ENCODE data around the gene KLK12.
"Not testable (repeated sequence)": the region's sequence is repeated elsewhere in the genome, so short reads cannot be mapped to it uniquely, and the experiment has no call there.

The KLK12 gene

DNA sequence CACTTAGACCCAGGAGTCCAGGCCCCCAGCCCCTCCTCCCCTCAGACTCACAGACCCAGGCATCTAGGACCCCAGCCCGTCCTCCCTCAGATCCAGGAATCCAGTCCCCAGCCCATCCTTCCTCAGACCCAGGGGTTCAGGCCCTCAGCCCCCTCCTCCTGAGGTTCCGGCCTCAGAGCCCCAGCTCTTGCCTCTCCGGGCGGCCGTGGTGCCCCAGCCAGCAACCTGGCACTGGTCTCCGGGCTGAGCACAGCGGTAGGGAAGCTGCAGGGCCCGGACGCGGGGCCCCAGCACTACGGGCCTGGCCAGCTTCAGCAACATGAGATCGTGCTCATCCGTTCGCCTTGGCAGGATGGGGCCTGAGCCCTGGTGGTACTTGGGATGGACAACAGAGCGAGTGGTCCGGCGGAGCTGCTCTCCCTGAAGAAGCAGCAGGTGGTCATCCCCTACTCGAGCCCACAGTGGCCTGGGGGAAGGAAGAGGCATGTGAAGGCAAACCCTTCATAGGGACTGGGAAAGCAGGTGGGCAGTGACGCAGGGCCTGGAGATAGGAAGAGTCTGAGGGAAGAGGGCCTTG, 19.0 kb downstream of the KLK12 start:
- no peak for DNase-seq (ENCODE audit: low spot score)

DNA sequence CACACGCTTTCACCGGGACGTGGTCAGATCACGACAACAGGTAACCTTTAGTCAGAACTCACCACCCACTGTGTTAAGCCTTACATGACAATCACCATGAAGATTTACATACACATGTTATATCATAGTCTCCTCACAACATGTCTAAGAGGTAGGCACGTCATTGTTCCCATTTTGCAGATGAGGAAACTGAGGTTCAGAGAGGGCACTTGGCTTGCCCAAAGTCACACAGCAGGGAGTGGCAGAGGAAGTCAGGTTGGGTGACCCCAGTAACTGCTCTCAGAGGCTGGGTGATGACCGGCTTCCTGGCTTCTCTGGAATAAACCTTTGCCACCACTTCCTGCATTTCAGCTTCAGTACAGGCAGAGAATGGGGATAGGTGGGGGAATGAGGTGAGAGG, 20.6 kb downstream of the KLK12 start:
- no peak for DNase-seq (ENCODE audit: low spot score)

DNA sequence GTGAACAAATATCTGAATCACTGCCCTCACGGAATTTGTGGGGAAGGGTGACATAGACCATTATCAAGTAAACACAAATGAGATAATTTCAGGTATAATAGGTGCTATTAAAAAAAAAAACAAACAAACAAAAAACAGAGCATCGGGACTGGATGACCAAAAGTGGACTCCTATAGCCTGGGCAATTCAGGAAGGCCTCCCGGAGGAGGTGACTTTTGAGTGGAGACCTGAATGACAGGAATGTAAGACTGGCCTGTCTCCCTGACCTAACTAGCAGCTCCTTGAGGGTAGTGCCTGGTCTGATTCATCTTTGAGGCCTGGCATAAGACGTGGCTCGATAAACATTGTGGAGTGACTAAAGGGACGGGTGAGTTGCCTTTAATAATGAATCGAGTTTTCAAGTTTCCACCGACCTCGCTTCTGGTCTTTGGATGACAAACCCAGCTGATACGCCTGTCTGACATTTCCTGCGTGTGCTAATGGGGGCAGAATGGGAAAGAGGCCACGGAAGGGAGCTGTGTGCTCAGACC, 22.1 kb downstream of the KLK12 start:
- no peak for DNase-seq (ENCODE audit: low spot score)

DNA sequence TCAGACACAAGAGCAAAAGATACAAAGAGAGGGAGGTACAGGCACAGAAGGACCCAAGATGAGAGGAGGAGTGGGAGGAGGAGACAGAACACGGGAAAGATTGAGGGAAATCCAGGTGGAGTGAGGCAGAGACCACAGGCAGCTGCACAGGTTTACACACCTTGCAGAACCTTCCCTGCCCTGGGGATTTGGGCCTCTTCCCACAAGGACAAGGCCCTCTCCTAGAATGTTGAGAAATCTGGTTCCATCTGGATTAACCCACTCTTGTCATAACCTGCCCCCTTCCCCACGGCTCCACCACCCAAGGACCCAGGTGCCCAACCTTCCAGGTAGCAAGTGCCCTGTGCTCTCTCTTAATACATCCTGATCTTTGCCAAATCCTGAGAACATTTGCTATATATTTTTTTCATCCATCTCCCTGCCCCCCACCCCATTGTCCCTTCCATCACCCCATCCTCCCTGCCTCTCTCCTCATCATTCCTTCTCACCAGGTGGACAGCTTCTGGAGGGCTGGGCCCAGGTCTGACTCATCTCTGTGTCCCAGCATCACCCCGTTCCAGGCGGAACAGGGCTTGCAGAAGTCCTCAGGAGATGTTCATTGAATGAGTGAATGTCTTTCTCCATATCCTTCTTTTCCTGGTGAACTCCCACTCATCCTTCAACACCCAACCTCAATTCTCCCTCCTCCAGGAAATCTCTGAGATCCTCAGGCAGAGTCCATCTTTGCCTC, 24.6 kb downstream of the KLK12 start:
- no peak for DNase-seq (ENCODE audit: low spot score)

DNA sequence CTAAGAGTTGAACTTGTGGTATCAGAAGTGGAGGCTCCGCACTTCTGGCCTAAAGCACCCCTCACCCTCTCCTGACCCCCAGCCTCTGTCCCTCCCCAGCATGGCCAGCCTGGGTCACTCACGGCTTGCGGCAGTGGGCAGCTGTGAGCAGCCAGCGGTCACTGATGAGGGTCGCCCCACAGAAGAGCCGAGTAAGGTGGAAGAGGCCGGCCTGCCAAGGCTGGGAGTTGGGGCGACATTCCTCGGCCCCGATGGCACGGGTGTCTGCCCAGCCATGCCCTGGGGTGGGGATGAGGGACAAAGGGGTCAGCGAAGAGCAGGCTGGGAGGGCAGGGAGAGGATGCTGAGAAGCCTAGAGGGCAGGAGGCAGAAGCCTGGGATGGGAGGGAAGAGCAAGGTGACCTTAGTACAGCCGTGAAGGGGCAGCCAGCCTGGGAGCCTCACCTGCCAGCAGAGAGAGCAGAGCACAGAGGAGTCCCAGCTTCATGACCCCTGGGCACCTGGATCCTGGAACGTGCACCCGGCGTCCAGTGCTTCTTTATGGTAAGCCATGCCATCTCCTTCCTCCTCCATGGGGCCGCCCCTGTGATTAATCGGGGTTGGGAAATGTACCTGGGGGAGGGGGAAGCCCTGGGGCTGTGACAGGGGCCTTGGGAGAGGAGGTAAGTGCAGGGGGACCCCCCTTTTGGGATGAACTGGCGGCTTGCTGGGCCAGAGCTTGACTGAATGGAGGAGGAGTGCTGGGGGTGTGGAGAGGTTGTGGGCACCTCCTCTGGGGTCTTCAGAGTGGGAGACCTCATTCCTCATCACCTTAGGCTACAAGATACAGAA, 25.5 kb downstream of the KLK12 start:
- no peak for DNase-seq (ENCODE audit: low spot score)

DNA sequence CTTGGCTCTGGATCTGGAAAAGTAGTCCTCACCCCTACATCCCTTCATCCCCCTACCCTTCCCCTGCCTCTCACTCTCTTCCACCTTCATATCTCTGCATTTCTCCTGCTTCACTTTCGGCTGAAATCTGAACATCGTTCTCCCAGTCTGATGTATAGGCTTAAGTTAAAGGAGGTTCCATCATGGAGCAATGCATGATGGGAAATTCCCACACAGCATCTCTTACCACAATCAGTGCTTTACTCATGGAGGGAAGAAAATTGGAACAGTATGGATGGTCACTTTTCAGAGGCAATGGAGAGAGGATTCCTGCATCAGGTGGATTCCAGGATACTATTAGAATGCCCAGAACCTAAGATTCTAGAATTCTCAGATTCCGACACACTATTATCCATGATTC, 27.3 kb downstream of the KLK12 start:
- no peak for DNase-seq (ENCODE audit: low spot score)

DNA sequence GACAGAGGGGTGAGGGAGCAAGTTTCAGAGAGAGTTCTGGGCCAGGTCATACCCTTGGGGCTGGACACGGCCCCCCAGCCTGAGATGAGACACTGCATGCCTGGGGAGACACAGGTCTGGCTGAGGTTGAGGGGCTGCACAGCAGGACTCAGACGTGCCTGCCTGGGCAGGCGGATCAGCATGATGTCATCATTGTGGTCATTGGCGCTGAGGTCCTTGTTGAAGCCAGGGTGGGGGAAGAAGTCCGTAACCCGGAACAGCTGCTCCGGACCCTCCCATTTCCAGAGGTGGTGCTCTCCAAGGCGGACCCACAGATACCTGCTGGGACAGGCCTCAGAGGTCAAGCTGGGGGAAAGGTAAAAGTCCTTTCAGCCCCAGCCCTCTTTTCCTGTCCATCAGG, 28.4 kb downstream of the KLK12 start:
- no peak for DNase-seq (ENCODE audit: low spot score)

DNA sequence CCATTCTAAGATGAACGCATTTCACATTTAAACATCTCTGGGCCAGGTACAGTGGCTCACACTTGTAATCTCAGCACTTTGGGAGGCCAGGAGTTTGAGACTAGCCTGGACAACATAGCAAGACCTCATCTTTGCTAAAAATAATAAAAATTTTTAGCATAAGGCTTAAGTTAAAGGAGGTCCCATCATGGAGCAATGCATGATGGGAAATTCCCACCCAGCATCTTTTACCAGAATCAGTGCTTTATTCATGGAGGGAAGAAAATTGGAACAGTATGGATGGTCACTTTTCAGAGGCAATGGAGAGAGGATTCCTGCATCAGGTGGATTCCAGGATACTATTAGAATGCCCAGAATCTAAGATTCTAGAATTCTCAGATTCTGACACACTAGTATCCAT, 29.6 kb downstream of the KLK12 start:
- no peak for DNase-seq (ENCODE audit: low spot score)

DNA sequence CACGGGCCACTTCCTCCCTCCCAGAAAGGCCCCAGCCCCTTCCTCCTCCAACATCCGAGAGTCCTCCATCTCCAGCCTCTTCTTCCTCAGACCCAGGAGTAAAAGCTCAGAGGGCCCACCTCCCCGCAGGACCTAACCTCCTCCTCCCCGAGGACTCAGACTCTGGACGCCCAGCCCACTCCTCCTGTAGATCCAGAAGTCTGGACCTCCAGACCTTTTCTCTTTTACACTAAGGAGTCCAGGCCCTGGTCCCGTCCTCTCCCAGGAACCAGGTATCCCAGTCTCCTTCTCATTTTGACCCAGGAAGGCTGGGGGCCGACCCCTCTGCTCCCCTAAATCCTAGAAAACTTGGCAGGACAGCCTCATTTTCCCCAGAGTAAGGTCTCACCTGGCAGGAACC, 31.5 kb downstream of the KLK12 start:
- DNase-seq (ENCODE audit: low spot score): no peak

DNA sequence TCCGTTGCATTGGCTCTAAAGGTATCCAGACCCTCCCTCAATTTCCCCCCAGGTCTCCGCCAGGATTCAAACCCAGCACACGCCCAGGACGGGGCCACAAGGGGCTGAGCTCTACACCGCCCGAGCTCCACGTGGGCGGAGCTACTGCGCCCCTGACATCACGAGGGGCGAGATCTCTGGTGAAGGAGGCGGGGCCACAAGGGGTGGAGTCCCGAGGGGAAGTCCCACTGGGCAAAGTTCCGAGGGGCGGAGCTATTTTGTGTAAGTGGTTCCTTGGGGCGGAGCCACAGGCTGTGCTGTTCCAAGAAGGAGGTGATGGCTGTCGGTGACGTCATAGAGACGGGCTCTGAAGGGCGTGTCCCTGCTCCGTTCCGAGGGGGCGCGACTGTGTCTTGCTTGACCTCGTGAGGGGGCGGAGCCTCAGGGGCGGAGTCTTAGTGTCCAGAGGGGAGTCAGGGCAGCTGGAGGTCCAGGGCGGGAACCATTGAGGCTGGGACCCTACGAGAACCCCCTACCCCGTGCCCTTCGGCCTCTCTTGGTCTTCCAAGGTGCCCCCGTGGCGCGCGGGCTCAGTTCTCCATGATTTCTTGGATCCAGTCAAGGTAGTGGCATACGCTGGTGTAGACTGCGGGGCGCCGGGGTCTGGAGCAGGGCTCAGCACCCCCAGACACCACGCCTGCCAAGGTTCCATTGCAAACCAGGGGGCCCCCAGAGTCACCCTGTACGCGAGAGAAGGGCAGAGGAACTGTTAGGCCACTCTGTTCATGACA, 32.1 kb downstream of the KLK12 start:
- DNase-seq (ENCODE audit: low spot score): peak; percentile 21

DNA sequence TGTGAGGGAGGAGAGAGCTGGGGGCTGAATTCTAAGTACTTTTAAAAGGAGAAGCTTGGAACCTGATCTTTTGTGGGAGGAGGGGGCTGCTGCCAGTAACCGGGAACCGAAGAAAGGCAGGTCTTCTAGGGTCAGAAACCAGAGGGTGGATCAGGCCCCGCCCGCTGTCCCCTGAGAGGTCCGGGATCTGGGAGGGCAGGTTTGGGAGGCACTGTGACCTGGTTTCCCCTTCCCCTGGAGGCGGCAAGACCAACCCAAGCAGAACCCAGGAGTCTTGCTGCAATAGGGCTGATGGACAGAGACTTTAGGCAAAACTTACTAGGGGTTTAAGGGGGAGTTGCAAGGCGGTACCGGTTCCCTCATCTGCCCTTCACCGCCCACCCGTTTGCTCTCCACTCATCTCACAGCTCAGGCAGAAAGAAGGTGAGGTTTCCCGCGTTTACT, 32.7 kb downstream of the KLK12 start:
- no peak for DNase-seq (ENCODE audit: low spot score)

DNA sequence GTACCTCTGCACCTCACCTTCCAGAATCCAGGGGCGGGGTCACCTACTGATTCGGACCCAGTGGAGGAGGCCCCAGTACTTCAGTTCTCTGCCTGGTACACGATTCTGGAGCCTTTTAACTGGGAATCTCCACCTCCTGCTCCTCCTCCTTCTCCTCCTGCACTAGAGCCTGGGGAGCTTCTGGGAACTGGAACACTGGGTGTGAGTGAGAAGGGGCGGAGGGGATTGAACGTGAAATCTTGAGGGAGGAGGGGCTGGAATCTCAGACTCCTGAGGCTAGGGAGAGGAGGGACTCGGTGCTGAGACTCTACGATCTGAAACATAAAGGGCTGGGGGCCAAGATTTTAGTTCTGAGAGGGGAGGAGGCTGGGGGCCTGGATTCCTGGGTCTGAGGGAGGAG, 33.3 kb downstream of the KLK12 start, which contains the start of gene KLK8:
KLK8 (minus strand) TSS at position 90 of the 400 bp plus-strand sequence. CDS start 437 bp downstream, outside the sequence.
- no peak for DNase-seq (ENCODE audit: low spot score)

DNA sequence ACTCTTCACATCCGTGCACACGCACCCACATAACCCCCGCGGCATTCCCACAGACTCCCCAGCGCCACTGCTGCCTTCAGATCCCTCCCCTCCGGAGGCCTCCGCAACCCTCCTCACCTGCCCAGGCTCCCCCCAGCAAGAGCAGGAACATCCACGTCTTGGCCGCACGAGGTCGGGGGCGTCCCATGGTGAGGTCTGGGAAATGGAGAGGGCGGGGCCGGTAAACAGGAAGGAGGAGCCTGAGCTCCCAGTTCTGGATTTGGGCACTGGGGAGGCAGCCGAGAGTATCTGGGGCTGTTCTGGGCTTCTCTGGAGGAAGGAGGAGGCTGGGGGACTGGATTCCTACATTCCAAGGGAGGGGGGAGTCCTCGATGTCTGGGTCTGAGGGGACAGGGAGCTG, 33.8 kb downstream of the KLK12 start:
- DNase-seq (ENCODE audit: low spot score): no peak

DNA sequence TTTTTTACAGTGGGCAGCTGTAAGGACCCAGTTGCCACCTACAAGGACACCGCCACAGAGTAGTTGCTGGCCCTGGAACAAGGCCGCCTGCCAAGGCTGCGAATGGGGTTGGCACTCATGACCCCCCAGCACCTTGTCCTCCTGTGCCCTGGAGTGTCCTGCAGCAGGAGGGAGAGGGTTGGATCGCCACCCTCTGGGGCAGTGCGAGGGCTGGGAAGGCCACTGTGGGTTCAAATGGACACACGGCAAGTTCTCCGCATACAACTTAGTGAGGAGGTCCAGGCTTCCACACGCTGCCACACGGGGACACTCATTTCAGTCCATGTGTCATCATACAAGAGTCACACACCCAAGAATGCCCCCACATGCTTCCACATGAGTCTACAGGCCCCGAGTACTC, 34.4 kb downstream of the KLK12 start:
- no peak for DNase-seq (ENCODE audit: low spot score)

DNA sequence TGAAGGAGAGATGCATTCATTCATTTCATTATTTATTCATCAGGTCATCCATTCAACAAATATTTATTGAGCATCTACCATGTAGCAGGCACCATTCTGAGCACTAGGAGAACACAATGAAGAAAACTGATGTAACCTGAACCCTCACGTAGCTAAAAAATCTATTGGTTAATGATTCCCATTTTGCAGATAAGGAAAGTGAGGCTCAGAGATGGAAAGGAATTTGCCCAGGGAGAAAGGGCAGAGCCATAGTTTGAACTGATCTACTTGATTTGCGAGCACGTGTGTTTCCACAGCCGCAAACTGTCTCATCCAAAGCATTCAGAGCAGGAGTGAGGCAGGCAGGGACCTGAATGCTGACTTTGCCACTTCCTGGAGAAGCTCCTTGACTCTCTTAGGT, 36.1 kb downstream of the KLK12 start:
- DNase-seq (ENCODE audit: low spot score): no peak

DNA sequence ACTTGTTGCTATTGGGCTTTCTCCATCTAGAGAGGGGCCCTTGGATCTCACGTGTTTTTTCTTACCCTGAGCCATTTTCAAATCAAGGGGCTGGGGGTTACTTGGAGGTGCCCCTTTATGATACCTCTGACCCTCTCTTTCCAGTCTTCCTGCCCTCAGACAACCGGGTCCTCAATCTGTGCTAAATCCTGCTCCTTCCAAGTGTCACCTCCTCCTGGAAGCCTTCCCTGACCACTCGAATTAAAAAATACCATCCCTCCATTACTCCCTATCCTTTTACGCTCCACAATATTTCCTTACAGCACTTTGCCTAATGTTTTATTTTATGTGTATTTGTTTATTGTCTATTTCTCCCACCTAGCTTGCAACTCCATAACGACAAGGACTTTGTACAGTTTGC, 36.7 kb downstream of the KLK12 start:
- no peak for DNase-seq (ENCODE audit: low spot score)

DNA sequence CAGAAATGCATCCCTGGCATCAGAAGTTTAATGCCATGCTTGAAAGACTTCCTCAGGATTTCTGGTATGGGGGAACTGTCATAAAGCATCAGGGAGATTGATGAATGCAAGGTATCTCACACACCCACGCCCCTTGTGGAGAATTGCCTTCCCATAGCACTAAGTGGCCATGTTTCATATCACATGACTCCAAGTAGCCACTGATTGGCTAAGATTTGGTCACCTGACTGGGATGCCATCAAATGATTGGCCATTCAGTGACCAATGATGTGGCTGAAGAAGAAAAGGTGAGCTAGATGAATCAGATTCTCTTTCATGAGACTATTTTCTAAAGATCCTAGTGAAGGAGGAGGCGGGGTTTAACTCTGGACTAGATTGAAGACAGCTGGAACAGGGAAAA, 40.7 kb downstream of the KLK12 start:
- DNase-seq (ENCODE audit: low spot score): no peak

DNA sequence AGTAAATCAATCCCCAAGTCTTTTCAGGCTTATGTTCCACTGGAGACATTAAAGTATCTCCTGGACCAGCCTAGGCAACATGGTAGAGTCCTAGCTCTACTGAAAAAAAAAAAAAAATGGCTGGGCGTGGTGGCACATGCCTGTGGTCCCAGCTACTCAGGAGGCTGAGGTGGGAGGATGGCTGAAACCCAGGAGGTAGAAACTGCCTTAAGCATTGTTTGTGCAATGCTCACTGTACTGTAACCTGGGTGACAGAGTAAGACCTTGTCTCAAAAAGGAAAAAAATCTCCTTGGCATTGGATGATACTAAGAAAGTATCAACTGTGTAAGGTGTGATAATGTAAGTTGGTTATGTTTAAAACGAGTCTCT, 42.2 kb downstream of the KLK12 start:
- no peak for DNase-seq (ENCODE audit: low spot score)

DNA sequence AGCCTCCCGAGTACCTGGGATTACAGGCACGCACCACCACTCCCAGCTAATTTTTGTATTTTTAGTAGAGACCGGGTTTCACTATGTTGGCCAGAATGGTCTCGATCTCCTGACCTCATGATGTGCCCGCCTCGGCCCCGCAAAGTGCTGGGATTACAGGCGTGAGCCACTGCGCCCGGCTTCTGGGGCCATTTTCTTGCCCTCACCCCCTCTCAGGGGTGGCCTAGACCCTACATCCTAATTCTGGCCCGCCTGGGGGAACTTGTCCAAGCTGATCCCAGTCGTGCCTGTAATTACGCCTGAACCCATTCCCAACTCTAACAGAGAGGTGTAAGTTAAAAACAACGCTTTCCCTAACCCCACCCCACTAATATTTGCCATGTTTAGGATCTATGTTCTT, 50.4 kb downstream of the KLK12 start:
- DNase-seq (ENCODE audit: low spot score): not testable (repeated sequence)

DNA sequence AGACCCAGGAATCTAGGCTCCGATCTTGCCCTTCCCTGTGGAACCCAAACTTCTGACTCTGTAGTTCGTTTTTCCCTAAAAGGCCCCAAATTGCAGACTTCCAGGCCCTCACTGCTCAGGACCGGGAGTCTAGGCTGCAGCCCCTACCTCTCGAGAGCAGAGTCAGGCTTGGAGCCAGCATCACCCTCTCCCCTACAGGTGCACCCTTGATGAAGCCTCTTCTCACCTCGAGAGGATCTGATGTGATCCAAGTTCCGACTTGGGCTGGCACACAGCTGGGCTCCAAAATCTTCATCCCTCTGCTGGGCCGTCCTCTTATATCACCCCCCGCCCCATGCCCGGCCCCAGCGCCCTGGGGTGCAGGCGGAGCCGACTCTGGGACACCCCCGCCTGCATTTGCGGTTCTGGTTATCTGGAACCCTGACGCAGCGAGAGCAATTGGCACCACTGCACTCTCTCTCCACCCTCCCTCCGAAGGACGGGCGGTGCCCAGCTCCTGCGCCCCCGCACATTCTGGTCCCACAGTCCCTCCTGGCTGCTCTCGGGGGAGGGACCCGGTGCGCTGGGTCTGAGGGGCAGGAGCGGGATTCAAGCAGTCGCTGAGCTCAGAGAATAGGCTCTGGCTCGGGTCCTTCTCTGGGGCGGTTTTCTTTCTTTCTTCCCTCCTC, 51.0 kb downstream of the KLK12 start, which contains the start of gene KLK7:
KLK7 (minus strand) TSS at position 293 of the 668 bp plus-strand sequence. CDS start 1,518 bp downstream, outside the sequence.
- no peak for DNase-seq (ENCODE audit: low spot score)

DNA sequence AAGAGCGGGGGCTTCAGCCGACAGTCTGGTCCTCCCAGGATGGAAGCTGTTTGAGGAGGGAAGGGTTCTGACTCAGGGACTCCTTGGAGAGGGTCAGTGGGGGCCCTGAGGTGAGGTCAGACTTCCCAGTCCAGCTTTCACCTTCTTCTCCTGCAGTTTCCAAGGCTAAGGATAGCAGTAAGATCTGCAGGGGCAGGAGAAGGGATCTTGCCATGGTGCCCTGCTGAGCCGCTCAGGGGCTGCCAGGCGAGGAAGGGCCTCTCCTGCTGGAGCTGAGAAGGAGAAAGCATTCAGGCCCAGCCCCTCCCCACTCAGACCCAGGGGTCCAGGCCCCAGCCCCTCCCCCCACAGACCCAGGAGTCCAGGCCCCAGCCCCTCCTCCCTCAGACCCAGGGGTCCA, 52.6 kb downstream of the KLK12 start:
- DNase-seq (ENCODE audit: low spot score): no peak

Measured in pons (tissue), 1 donor.